ENCODE data around the gene DOCK1.

Gene DOCK1

GRCh38 chr10:127451628-127452027 lies 546.4 kb downstream of the DOCK1 start:
- no peak for DNase-seq (ENCODE audit: low read depth in 2 of 2)
- no peak overlapping the region for H3K4me3 ChIP-seq (replicated peaks in 1 of 2; ENCODE audit: low read depth in 2 of 2, low read length in 2 of 2)
- no peak for TF ChIP-seq CTCF (IDR thresholded peaks at IDR 0.05; ENCODE audit: low read depth, low read length)

GRCh38 chr10:127452568-127452967 lies 547.3 kb downstream of the DOCK1 start:
- DNase-seq (ENCODE audit: low read depth in 2 of 2) = no peak
- H3K4me3 ChIP-seq (replicated peaks in 1 of 2; ENCODE audit: low read depth in 2 of 2, low read length in 2 of 2) = no peak overlapping the region
- TF ChIP-seq CTCF (IDR thresholded peaks at IDR 0.05; ENCODE audit: low read depth, low read length) = no peak

GRCh38 chr10:127453706-127454105 lies 548.5 kb downstream of the DOCK1 start:
- no peak for TF ChIP-seq CTCF (IDR thresholded peaks at IDR 0.05; ENCODE audit: low read depth, low read length)
- DNase-seq (ENCODE audit: low read depth in 2 of 2) = no peak
- H3K4me3 ChIP-seq (replicated peaks in 1 of 2; ENCODE audit: low read depth in 2 of 2, low read length in 2 of 2) = no peak overlapping the region

- H3K4me3 ChIP-seq (replicated peaks in 1 of 2; ENCODE audit: low read depth in 2 of 2, low read length in 2 of 2) = no peak overlapping the region
- no peak for DNase-seq (ENCODE audit: low read depth in 2 of 2)
- TF ChIP-seq CTCF (IDR thresholded peaks at IDR 0.05; ENCODE audit: low read depth, low read length) = no peak
Observed at GRCh38 chr10:127456122-127456521, 550.9 kb downstream of the DOCK1 start.

GRCh38 chr10:127458016-127458810 lies 553.0 kb downstream of the DOCK1 start:
- H3K4me3 ChIP-seq (replicated peaks in 1 of 2; ENCODE audit: low read depth in 2 of 2, low read length in 2 of 2) = no peak overlapping the region
- DNase-seq (ENCODE audit: low read depth in 2 of 2) = no peak
- no peak for TF ChIP-seq CTCF (IDR thresholded peaks at IDR 0.05; ENCODE audit: low read depth, low read length)

GRCh38 chr10:127458829-127459228 lies 553.6 kb downstream of the DOCK1 start:
- H3K4me3 ChIP-seq (replicated peaks in 1 of 2; ENCODE audit: low read depth in 2 of 2, low read length in 2 of 2) = no peak overlapping the region
- no peak for TF ChIP-seq CTCF (IDR thresholded peaks at IDR 0.05; ENCODE audit: low read depth, low read length)
- no peak for DNase-seq (ENCODE audit: low read depth in 2 of 2)

- no peak overlapping the region for H3K4me3 ChIP-seq (replicated peaks in 1 of 2; ENCODE audit: low read depth in 2 of 2, low read length in 2 of 2)
- no peak for DNase-seq (ENCODE audit: low read depth in 2 of 2)
- no peak for TF ChIP-seq CTCF (IDR thresholded peaks at IDR 0.05; ENCODE audit: low read depth, low read length)
Observed at GRCh38 chr10:127459918-127460317, 554.7 kb downstream of the DOCK1 start.
